ENCODE measurements around the gene PCDHGB3.

PCDHGB3 gene

GRCh38 chr5:141421489-141421855, 51.4 kb downstream of the PCDHGB3 start:
- no peak for DNase-seq
